HG02870 (cell line): ENCODE data around the gene STPG2.
"Not testable (repeated sequence)": the region's sequence is repeated elsewhere in the genome, so short reads cannot be mapped to it uniquely, and the experiment has no call there.

Source experiments
- ATAC-seq: cut with Tn5 transposase; IDR thresholded peaks from one replicate; pipeline ENCODE4 v1.9.1; 2021; ENCODE audit warnings: mild to moderate bottlenecking, moderate library complexity; ENCODE audit not compliant: unreplicated experiment

STPG2 gene

GRCh38 chr4:97656044-97656720 is 487.1 kb downstream of the STPG2 start:
- no peak for ATAC-seq

GRCh38 chr4:97653701-97654100 is 489.6 kb downstream of the STPG2 start:
- ATAC-seq, result no peak

GRCh38 chr4:97646997-97647396 is 496.3 kb downstream of the STPG2 start:
- no peak for ATAC-seq

- ATAC-seq, result no peak
Measured at GRCh38 chr4:97645071-97645821, 498.0 kb downstream of the STPG2 start.

- ATAC-seq, result no peak
Measured at GRCh38 chr4:97643179-97643578, 500.1 kb downstream of the STPG2 start.

- no peak for ATAC-seq
Measured at GRCh38 chr4:97639961-97640360, 503.3 kb downstream of the STPG2 start.

GRCh38 chr4:97633831-97634230 is 509.4 kb downstream of the STPG2 start:
- not testable (repeated sequence) for ATAC-seq

- no peak for ATAC-seq
Measured at GRCh38 chr4:97627750-97628149, 515.5 kb downstream of the STPG2 start.

- ATAC-seq, result no peak
Measured at GRCh38 chr4:97624204-97624603, 519.1 kb downstream of the STPG2 start.

GRCh38 chr4:97605932-97606331 is 537.3 kb downstream of the STPG2 start:
- ATAC-seq, result no peak

GRCh38 chr4:97593248-97593647 is 550.0 kb downstream of the STPG2 start:
- ATAC-seq, result no peak

GRCh38 chr4:97590266-97590665 is 553.0 kb downstream of the STPG2 start:
- ATAC-seq, result no peak

- ATAC-seq, result no peak
Measured at GRCh38 chr4:97589481-97590196, 553.6 kb downstream of the STPG2 start.

- ATAC-seq, result no peak
Measured at GRCh38 chr4:97587912-97588311, 555.4 kb downstream of the STPG2 start.

GRCh38 chr4:97585274-97585673 is 558.0 kb downstream of the STPG2 start:
- no peak for ATAC-seq

GRCh38 chr4:97582890-97583289 is 560.4 kb downstream of the STPG2 start:
- no peak for ATAC-seq

GRCh38 chr4:97577004-97577403 is 566.3 kb downstream of the STPG2 start:
- ATAC-seq, result no peak

- ATAC-seq, result no peak
Measured at GRCh38 chr4:97560009-97560408, 583.3 kb downstream of the STPG2 start.

GRCh38 chr4:97558204-97558778 is 585.0 kb downstream of the STPG2 start:
- no peak for ATAC-seq

- not testable (repeated sequence) for ATAC-seq
Measured at GRCh38 chr4:97550637-97551036, 592.6 kb downstream of the STPG2 start.

GRCh38 chr4:97548943-97549583 is 594.2 kb downstream of the STPG2 start:
- ATAC-seq, result peak; percentile 57
